GM12874 (cell line): Measurements from ENCODE around the gene GMPR.
A peak's percentile ranks its signal among the peaks of the same experiment; 100 is the strongest.

Experiments used
- CTCF ChIP-seq: IDR thresholded peaks from 2 replicates; pipeline ENCODE4 v1.5.1; 2011; ENCODE audit warnings: low read depth, mild to moderate bottlenecking, control low read depth, low read length, moderate library complexity; ENCODE audit not compliant: insufficient read depth

The GMPR gene

GRCh38 chr6:16200321-16200883, 38.0 kb upstream of the GMPR start:
- no peak for TF ChIP-seq CTCF

- TF ChIP-seq CTCF: no peak
Observed at GRCh38 chr6:16201706-16202105, 36.7 kb upstream of the GMPR start.

GRCh38 chr6:16204653-16205376, 33.6 kb upstream of the GMPR start:
- TF ChIP-seq CTCF: no peak

DNA sequence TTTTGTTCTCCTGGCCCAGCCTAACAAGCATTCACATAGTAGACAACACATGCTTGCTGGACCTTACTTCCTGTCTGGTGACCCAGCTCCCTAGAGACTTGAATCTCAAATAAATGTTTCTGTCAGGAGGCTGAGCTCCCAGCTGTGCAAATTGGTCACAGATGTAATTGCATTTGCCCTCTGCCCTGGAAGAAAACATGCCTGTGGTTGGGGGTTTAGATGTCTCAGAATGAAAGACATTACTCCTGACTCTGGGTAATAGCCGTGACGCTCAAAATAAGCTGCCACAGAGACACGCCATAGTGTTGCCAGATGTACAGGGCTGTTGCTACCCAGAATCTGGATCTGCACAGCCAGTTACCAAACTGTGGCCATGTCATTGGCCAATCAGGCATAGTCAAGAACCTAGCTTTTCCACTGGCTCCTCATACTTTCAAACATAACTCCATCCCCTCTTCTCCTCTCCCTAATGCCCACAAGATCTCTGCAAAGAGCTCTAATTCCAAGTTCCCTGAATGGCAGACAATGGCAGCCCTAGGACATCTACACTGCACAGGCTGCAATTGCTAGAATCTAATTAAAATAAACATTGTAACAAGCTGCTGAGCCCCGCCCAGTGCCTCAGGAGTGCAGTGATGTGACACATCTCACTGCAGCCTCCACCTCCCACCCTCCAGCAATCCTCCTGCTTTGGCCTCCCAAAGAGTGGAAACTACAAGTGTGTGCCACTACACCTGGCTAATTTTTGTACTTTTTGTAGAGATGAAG, 32.8 kb upstream of the GMPR start:
- no peak for TF ChIP-seq CTCF

DNA sequence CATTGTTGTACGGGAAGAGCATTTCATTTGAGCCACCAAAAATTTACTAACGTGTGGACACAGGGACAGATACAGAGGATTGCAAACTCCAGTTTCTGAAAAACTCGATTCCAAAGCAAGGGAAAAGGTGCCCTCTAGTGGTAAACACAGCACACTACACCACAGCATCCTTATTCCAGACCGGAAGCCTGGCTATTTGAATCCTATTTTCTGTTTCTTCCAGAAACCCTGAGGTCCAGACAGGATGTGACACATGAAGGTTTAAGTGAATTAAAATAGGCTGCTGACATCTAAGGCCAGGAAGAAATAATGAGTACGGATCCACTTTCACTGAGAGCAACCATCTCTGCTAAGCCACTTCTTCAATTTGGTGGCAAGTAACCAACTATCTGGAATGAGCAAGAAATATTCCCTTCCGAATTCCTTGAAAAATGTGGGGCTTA, 31.8 kb upstream of the GMPR start:
- TF ChIP-seq CTCF: peak; percentile 86

DNA sequence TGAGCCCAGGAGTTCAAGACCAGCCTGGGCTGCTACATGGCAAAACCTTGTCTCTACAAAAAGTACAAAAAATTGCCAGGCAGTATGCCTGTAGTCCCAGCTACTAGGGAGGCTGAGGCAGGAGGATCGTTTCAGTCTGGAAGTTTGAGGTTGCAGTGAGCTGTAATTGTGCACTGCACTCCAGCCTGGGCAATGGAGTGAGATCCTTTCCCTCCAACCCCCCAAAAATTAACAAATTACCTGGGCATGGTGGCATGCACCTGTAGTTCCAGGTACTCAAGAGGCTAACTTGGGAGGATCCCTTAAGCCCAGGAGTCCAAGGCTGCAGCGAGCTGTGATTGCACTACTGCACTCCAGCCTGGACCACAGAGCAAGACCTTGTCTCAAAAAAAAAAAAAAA, 29.4 kb upstream of the GMPR start:
- no peak for TF ChIP-seq CTCF

DNA sequence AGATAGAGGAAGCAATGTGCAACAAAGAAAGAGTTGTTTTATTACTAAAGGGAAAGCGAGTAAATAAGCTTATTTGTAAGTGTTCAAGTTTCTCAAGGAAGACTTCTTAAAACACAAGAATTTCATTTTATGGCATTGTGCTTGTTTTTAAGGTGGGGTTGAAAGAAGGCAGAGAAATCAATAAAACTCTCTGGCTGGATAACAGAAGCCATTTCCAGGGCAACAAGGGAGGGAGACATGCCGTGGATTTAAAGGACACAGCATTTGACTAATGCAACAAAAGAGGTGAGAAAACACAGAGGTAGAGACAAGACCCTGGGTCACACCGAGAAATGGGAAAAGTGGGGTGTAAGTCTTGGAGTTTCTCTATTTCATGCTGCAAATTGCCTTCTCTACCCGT, 28.8 kb upstream of the GMPR start:
- no peak for TF ChIP-seq CTCF
